Vagina (tissue), 2 donors: ENCODE data around the gene SNX3. TPM values are rescaled to one million over a fixed set of nuclear protein-coding genes. Genes with fewer than 3 reads are reported as not detected.
"Not testable (repeated sequence)": the region's sequence is repeated elsewhere in the genome, so short reads cannot be mapped to it uniquely, and the experiment has no call there.

Experiments used
- DNase-seq, 2 donors: peaks; one replicate each; pipeline ENCODE4 v3.0.0-alpha.2; 2017; ENCODE audit errors: extremely low spot score in 2 of 2
- H3K27ac ChIP-seq: fragments of 200-600 bp; sonication (generic); one replicate; pipeline ENCODE4 v1.5.1; 2019
- H3K27me3 ChIP-seq: fragments of 200-600 bp; sonication (generic); one replicate; pipeline ENCODE4 v1.5.1; 2019
- H3K36me3 ChIP-seq, 2 donors: fragments of 200-600 bp; sonication (generic); one replicate each; pipeline ENCODE4 v1.5.1; 2017 to 2019
- H3K4me1 ChIP-seq: fragments of 200-600 bp; sonication (generic); one replicate; pipeline ENCODE4 v1.5.1; 2019
- H3K4me3 ChIP-seq, 2 donors: fragments of 200-600 bp; sonication (generic); 1 replicate in 1 of 2; 2 replicates in 1 of 2; pipeline ENCODE4 v1.5.1; 2016 to 2019
- H3K9me3 ChIP-seq: fragments of 200-600 bp; sonication (generic); one replicate; pipeline ENCODE4 v1.5.1; 2019
- POLR2A ChIP-seq, 2 donors: fragments of 450-650 bp; IDR thresholded peaks; one replicate each; pipeline ENCODE4 v1.6.1; 2017; ENCODE audit warnings: antibody characterized with exemption in 2 of 2, mild to moderate bottlenecking in 2 of 2, moderate library complexity in 2 of 2
- POLR2AphosphoS5 ChIP-seq, 2 donors: sonication (generic); formaldehyde crosslinking; IDR thresholded peaks; one replicate each; pipeline ENCODE4 v1.9.0; 2017; ENCODE audit warnings: antibody characterized with exemption in 2 of 2, mild to moderate bottlenecking in 2 of 2, low read depth in 1 of 2; ENCODE audit not compliant: insufficient read depth in 1 of 2
- intact Hi-C: fragments of 100-400 bp; cut with DNase I; formaldehyde crosslinking; loops from one replicate; pipeline ENCODE4 v1.15.1; 2023
- total RNA-seq: library from RNA; depleted of rRNA; stranded (reverse); fragments of >200 nt; gene quantifications from one replicate; pipeline ENCODE4 v1.2.3, GENCODE V29; 2016
- TF ChIP-seq, protein P1 (sequence below), 3 experiments: fragments of 450-650 bp in 2 of 3; fragments of 200-600 bp in 1 of 3; sonication (generic) in 1 of 3; IDR thresholded peaks; one replicate each; pipeline ENCODE4 v1.5.1; 2017 to 2019; ENCODE audit warnings: antibody characterized with exemption in 3 of 3, mild to moderate bottlenecking in 2 of 3, moderate library complexity in 2 of 3

The SNX3 gene
- total RNA-seq, 1 donor from 2014 or later, result 123 TPM

DNA sequence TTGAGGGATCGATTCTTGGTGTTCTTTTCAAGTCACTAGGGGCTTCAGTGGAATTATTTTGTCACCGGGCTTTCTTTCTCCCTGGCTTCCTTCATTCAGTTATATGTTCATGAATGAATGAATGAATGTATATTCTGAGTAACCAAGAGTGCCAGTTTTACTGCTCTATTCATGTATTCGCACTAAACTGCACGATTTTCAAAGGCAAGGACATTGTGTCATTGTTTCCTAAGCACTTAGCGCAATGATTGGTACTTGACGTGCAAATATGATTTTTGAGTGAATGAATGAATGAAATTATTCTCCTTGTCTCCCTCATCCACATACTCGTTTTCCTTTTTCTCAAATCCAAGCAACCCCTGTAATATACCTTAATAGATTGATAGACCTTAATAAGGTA, 34.8 kb upstream of the SNX3 start:
- H3K4me1 ChIP-seq, result peaks cover 6% of the 10 kb centered on the region
- no peak for DNase-seq
- H3K9me3 ChIP-seq, result no peaks in the 10 kb centered on the region
- TF ChIP-seq POLR2A (IDR thresholded peaks at IDR 0.05) (no peak), POLR2AphosphoS5 (IDR thresholded peaks at IDR 0.05; ENCODE audit: insufficient read depth in 1 of 2, low read depth in 1 of 2) (no peak)
- TF ChIP-seq, protein P1, sequence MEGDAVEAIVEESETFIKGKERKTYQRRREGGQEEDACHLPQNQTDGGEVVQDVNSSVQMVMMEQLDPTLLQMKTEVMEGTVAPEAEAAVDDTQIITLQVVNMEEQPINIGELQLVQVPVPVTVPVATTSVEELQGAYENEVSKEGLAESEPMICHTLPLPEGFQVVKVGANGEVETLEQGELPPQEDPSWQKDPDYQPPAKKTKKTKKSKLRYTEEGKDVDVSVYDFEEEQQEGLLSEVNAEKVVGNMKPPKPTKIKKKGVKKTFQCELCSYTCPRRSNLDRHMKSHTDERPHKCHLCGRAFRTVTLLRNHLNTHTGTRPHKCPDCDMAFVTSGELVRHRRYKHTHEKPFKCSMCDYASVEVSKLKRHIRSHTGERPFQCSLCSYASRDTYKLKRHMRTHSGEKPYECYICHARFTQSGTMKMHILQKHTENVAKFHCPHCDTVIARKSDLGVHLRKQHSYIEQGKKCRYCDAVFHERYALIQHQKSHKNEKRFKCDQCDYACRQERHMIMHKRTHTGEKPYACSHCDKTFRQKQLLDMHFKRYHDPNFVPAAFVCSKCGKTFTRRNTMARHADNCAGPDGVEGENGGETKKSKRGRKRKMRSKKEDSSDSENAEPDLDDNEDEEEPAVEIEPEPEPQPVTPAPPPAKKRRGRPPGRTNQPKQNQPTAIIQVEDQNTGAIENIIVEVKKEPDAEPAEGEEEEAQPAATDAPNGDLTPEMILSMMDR (IDR thresholded peaks at IDR 0.05), result no peak
- intact Hi-C loops, result no loop called here
- peak overlapping the region; percentile 87 to 92 for H3K4me3 ChIP-seq
- peak overlapping the region; percentile 96 for H3K27ac ChIP-seq
- no peaks in the 10 kb centered on the region for H3K36me3 ChIP-seq
- no peaks in the 10 kb centered on the region for H3K27me3 ChIP-seq

DNA sequence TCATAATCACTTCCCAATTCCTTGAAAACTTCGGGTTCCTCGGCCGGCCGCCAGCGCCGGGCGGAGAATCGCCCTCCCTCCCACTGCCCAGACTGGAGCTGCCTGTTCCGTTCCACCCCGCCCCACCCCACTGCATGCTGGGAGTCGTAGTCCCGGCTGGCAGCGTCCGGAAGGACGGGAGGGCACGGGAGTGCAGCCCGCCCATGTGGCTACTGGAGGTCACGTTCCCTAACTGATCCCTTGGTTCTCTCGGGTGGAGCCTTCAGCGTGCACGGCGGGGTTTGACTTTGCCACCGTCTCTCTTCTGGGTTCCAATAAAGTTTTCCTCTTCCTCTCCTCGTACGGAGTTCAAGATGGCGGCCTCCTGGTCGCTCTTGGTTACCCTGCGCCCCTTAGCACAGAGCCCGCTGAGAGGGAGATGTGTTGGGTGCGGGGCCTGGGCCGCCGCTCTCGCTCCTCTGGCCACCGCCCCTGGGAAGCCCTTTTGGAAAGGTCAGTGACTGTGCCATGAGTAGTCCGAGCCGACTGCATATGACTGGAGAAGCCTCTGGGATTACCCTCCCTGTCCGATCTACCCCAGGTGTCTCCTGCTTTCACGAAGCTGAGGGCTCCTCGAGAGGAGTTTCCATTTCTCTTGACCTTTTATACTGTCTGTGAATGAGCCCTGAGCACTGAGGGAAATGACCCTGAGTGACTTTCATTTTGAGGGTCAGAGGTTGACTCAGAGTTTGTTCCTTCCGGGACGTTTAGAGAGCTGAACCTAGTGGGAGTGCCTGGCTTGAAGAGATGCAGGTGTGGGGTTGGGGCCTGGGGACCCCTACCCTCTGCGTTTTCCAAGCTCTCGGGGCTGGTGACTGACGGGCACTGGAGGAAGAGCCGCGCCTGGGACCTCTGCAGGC, 34.1 kb upstream of the SNX3 start, which contains the start of gene AFG1L:
Gene AFG1L, plus strand, starts transcription at position 328 of the 899 bp plus-strand sequence. Its CDS starts 26 bp downstream, at position 354.
- intact Hi-C loops, result no loop called here
- H3K36me3 ChIP-seq, result no peaks in the 10 kb centered on the region
- no peaks in the 10 kb centered on the region for H3K27me3 ChIP-seq
- peaks cover 6% of the 10 kb centered on the region for H3K4me1 ChIP-seq
- H3K27ac ChIP-seq, result peak within 1 kb of the TSS; percentile 96
- no peaks in the 10 kb centered on the region for H3K9me3 ChIP-seq
- H3K4me3 ChIP-seq, result peak within 1 kb of the TSS; percentile 87 to 92
- peak in 1 of 2 donors; percentile 93 for DNase-seq
- TF ChIP-seq, protein P1 (IDR thresholded peaks at IDR 0.05), result no peak
- TF ChIP-seq POLR2A (IDR thresholded peaks at IDR 0.05) (peak in 1 of 2 donors; percentile 43), POLR2AphosphoS5 (IDR thresholded peaks at IDR 0.05; ENCODE audit: insufficient read depth in 1 of 2, low read depth in 1 of 2) (peak; percentile 94 to 96)

DNA sequence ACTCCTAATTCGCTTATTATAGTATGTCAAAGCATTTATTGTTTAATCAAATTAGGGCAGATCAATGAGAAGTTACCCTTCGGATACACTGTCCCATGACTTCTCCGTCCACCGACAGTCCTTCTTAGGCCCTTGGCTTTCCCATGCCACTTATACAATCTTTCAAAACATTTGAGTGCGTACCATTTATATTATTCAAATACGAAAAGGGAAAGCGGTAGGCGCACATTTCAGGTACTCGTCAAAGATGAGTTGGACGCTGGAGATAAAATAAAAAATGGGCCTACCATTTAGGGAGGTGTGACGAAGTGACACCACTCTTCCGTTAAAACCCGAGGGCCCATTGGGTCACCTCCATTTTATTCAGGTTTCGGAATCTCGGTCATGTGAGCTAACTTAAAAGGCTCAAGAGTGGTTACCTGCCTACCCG, 33.5 kb upstream of the SNX3 start:
- TF ChIP-seq, protein P1 (IDR thresholded peaks at IDR 0.05), result no peak
- TF ChIP-seq POLR2A (IDR thresholded peaks at IDR 0.05) (no peak), POLR2AphosphoS5 (IDR thresholded peaks at IDR 0.05; ENCODE audit: insufficient read depth in 1 of 2, low read depth in 1 of 2) (no peak)
- H3K27ac ChIP-seq, result peak overlapping the region; percentile 96
- no peaks in the 10 kb centered on the region for H3K27me3 ChIP-seq
- no peaks in the 10 kb centered on the region for H3K9me3 ChIP-seq
- peaks cover 6% of the 10 kb centered on the region for H3K4me1 ChIP-seq
- H3K4me3 ChIP-seq, result peak overlapping the region; percentile 87 to 92
- intact Hi-C loops, result no loop called here
- no peaks in the 10 kb centered on the region for H3K36me3 ChIP-seq
- DNase-seq, result no peak

DNA sequence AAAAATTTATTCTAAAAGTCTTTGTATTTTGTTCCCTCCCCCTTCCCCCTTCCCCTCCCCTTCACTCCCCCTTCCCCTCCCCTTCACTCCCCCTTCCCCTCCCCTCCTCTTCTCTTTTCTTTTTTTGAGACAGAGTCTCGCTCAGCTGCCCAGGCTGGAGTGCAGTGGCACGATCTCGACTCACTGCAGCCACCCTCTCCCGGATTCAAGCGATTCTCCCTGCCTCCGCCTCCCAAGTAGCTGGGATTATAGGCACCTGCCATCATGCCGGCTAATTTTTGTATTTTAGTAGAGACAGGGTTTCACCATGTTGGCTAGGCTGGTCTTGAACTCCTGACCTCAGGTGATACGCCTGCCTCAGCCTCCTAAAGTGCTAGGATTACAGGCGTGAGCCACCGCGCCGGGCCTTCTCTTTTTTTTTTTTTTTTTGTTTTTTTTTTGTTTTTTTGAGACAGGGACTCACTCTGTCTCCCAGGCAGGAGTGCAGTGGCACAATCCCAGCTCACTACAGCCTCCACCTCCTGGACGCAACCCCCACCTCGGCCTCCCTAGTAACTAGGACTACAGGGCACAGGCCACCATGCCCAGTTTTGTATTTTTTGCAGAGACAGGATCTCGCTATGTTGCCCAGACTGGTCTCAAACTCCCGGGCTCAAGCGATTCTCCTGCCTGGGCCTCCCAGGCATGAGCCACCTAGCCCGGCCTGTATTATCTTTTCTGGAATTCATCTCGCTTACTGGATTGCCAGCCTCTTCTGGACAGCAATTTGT, 32.9 kb upstream of the SNX3 start:
- intact Hi-C loops, result no loop called here
- DNase-seq, result no peak

DNA sequence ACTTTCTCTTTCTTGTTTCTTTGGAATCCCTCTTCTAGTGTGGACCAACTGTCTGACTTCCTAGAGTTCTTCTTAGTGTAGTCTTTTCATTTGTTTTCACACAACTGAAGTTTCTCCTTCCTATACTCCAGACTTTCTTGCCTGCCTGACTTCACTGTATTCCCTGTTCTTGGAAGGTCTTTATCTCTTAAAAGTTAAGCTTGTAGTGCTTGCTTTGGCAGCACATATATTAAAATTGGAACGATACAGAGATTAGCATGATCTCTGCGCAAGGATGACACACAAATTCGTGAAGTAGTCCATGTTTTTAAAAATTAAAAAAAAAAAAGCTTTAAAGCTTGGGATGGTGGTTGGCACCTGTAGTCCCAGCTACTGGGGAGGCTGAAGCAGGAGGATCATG, 31.7 kb upstream of the SNX3 start:
- H3K4me1 ChIP-seq, DNase-seq, H3K27ac ChIP-seq, intact Hi-C loops, H3K9me3 ChIP-seq, H3K4me3 ChIP-seq, H3K36me3 ChIP-seq, H3K27me3 ChIP-seq: not testable (repeated sequence)

More for the DNA sequence above, 32.9 kb upstream of the SNX3 start:
- TF ChIP-seq POLR2AphosphoS5 (IDR thresholded peaks at IDR 0.05; ENCODE audit: insufficient read depth in 1 of 2, low read depth in 1 of 2), result no peak
- H3K27me3 ChIP-seq, result no peaks in the 10 kb centered on the region
- no peaks in the 10 kb centered on the region for H3K36me3 ChIP-seq
- H3K4me1 ChIP-seq, result peaks cover 6% of the 10 kb centered on the region
- no peak overlapping the region for H3K27ac ChIP-seq
- peak overlapping the region; percentile 87 to 92 for H3K4me3 ChIP-seq
- no peaks in the 10 kb centered on the region for H3K9me3 ChIP-seq
